Liver (tissue), 3 donors: ENCODE results near the gene CBX8.

ENCODE experiments used
- RAD21 ChIP-seq, 2 donors: IDR thresholded peaks; 2 replicates each; pipeline ENCODE4 v1.6.1; 2016; ENCODE audit warnings: antibody characterized with exemption in 2 of 2, mild to moderate bottlenecking in 2 of 2
- TF ChIP-seq, protein P1 (sequence below): fragments of 150-350 bp; IDR thresholded peaks from 2 replicates; pipeline ENCODE4 v1.5.1; 2017; ENCODE audit warnings: improper control_type of control experiment, low read depth, low read length; ENCODE audit not compliant: missing input control
- donor health status: healthy.
- donor health status: healthy.

DNA sequence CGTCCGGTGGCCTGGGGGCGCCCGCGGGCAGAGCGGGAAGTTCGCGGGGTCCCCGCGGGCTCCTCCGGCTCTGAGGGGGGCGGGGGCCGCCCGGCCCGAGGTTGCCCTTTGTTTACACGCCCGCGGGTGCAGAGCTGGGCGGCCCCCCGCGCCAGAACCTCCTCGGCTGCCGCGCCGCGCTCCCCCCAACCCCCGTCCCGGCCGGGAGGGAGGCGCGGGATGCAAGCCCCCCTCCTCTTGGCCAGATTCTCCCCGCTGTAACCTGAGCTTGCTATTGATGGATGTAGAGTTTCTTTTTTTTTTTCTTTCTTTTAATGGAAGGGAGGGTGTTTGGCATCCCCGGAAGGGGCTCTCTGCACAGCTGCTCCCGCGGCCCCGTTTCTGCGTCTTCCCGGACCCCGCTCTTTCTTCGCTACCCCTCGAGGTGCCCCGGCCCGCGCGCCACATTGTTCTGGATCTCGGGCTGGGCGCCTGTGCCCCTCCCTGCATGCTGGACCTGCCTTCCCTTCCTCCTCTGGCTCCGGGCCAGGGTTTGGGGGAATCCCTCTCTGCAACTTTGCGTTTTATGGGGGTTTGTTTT, 18.3 kb downstream of the CBX8 start:
- TF ChIP-seq, protein P1, sequence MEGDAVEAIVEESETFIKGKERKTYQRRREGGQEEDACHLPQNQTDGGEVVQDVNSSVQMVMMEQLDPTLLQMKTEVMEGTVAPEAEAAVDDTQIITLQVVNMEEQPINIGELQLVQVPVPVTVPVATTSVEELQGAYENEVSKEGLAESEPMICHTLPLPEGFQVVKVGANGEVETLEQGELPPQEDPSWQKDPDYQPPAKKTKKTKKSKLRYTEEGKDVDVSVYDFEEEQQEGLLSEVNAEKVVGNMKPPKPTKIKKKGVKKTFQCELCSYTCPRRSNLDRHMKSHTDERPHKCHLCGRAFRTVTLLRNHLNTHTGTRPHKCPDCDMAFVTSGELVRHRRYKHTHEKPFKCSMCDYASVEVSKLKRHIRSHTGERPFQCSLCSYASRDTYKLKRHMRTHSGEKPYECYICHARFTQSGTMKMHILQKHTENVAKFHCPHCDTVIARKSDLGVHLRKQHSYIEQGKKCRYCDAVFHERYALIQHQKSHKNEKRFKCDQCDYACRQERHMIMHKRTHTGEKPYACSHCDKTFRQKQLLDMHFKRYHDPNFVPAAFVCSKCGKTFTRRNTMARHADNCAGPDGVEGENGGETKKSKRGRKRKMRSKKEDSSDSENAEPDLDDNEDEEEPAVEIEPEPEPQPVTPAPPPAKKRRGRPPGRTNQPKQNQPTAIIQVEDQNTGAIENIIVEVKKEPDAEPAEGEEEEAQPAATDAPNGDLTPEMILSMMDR, result no peak
- no peak for TF ChIP-seq RAD21 (IDR thresholded peaks at IDR 0.05)
